NCI-H748 treated with DMSO at 0.1 percent for 48 hours (cell line): ENCODE results near the gene YEATS2.
"Not testable (repeated sequence)": the region's sequence is repeated elsewhere in the genome, so short reads cannot be mapped to it uniquely, and the experiment has no call there.

Experiments used
- DNase-seq: peaks from one replicate; lab custom pipeline; 2025; lab: John Stamatoyannopoulos, UW

Gene YEATS2

DNA sequence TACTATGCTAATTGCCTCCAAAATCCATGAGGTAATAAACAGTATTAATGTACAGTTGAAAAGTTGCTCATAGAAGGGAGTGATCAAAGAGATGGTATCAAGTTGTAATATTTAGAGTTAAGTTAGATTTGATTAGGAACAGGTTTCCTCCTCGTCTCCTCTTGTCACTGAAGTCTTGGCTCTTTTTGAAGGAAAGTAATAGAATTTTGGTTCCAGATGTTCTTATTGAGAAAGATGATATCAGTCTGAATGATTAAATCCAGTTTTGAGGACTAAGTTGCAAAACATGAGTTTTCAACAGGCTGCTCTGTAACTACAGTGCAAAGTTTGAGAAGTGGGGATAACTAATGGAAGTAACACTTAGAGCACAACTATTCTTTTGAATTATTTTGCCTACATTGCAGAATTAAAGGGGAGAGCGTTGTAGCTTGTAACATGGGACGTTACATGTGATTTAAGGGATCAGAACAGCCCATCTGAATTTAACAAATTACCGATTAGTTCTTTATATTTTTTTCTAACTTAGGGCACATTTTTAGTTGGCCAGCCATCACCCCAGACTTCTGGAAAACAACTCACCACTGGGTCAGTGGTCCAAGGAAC is 79.5 kb downstream of the YEATS2 start:
- no peak for DNase-seq

- no peak for DNase-seq
These were observed 82.4 kb downstream of the YEATS2 start for GRCh38 chr3:183779896-183780465.

DNA sequence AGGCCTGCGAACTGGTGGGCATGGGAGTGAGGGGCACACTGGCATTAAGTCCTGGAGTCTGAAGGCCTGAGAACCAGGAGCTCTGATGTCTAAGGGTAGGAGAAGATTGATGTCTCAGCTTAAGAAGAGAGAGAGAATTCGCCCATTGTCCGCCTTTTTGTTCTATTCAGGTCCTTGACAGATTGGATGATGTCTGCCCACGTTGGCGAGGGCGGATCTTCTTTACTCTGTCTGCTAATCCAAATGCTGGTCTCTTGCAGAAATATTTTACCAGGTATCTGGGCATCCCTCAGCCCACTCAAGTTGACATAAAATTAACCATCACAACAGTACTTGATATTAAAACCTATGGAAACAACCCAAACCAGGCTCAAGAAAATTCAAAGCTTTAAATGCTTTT is 83.6 kb downstream of the YEATS2 start:
- DNase-seq = no peak

GRCh38 chr3:183782576-183783276 is 85.1 kb downstream of the YEATS2 start:
- no peak for DNase-seq

DNA sequence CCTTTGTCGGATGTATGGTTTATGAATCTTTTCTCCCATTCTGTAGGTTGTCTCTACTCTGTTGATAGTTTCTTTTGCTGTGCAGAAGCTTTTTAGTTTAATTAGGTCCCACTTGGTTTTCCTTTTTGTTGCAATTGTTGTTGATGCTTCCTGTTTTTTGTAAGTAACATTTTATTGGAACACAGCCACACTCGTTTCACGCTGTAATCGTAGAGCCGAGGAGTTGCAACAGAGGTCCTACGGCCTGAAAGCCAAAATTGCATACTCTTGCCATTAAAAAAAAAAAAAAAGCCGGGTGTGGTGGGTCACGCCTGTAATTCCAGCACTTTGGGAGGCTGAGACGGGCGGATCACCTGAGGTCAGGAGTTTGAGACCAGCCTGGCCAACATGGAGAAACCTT is 86.9 kb downstream of the YEATS2 start:
- DNase-seq = not testable (repeated sequence)

- DNase-seq = no peak
These were observed 92.2 kb downstream of the YEATS2 start for GRCh38 chr3:183789826-183790225.

DNA sequence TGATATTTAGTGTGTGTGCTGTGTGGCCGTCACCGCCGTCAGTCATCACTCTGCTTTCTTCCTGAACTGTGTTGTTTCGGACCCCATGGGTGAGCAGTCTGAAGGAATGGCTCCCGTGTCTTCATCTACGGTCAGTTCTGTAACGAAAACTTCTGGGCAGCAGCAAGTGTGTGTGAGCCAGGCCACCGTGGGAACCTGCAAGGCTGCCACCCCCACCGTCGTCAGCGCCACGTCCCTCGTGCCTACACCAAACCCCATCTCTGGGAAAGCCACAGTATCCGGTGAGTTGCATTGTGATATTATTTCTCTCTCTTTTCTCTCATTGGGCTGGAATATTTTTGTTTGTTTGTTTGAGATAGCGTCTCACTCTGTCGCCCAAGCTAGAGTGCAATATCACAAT is 93.1 kb downstream of the YEATS2 start:
- no peak for DNase-seq

DNA sequence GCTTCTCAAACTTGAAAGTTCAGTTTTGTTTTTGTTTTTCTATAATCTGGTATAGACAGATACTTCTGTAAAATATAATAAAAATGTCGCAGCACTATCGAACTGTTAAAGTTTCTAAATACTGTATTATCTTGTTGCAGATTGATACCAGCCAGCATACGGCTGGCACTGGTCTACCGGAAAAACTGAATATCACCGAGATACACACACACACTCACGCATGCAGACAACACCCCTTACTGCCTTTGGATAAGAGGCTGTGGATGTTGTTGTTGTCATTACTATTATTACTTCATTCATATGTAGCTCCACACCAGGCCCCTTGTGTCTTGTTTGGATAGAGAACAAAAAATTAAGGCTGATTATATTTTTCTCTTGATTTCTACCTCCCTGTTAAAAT is 95.4 kb downstream of the YEATS2 start:
- no peak for DNase-seq

GRCh38 chr3:183794452-183794851 is 96.9 kb downstream of the YEATS2 start:
- no peak for DNase-seq

DNA sequence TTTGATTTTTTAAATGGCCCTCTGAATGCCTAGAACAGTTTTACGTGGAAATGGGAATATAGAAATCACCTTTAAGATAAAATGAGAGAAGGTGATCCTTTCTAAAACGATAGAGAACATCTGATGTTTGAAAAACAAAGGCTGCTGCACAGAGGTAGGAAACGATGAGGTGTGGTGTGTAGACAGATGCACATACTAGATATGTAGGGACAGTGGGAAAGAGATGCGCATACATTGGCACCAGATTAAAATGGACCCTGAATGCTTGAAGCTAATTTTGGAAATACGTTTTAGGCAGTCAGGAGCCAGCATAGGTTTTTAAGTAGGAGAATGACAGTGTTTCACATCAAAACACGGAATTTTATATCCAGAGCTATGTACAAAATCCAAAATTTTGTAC is 98.8 kb downstream of the YEATS2 start:
- DNase-seq = no peak

DNA sequence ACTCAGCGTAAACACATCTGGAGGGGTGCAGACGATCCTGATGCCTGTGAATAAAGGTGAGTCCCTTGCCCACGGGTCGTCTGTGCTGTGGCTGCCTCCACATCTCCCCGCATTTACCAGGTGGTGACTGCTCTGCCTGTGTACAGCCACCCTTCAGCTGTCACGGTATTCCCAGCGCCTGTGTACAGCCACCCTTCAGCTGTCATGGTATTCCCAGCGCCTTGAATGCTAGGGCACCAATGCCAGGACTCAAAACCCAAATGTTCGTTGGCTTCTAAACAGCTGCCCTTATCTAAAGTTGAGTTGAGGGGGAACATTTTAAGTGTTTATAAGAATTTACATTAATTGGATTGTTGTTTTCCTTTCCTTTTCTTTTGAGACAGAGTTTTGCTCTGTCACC is 100.4 kb downstream of the YEATS2 start:
- no peak for DNase-seq

DNA sequence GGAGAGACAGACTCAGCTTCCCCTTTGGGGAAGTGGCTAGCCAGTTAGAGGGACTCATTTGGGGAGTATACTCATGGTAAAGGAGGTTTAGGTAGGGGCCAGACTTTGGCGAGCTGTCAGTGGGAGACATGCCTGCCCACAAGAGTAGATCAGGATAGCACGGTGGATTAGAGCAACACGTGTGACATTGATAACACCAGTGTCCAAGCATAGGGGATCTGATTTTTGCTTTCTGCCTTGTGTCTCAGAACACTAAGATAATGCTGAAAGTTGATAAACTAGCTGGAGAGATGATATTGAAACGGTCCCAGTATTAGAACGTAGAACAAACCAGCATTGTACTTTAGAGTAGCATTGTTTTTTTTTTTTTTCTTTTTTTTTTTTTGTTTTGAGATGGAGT is 101.9 kb downstream of the YEATS2 start:
- DNase-seq = no peak

DNA sequence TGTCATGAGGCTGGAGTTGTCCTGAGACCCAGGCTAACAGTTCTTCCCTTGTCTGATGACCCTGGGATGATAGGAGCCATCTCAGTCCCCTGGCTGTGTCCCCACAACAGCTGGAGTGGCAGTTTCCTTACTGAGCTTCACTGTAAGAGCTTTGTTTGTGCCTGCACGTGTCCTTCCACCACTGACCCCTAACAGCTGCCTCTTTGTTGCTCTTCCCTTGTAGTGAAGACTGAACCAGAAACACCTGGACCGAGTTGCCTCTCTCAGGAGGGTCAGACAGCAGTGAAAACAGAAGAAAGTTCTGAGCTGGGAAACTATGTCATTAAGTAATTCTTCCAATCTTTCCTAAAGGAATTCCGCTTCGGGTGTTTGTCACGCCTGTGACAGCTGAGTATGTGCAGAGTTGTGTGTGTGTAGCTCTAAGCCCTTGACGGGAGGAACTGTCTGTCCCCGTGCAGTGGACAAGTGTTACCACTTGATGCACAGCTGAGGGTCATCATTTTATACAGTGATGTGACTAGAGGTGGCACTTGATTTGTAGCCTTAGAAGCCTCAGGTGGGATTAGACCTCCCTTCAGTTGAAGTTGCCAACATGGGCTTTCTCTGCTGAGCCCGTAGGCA is 102.8 kb downstream of the YEATS2 start:
- no peak for DNase-seq

DNA sequence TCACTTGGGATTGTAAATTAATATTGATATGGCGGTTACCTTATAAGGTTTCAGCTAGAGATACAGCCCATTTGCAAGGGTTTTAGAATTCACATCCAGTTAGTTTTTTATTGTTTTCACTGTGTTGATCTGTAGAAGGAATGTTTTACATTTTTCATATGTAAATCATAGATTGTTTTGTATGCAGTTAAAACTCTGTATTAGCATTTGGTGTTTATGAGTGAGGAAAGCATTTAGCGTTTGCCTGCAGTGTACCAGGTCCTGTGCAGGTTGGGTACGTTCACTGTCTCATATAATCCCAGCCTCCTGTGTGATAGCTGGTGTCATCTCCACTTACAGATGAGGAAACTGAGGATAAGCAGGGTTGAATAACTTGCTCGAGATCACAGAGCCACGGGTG is 104.0 kb downstream of the YEATS2 start:
- no peak for DNase-seq

DNA sequence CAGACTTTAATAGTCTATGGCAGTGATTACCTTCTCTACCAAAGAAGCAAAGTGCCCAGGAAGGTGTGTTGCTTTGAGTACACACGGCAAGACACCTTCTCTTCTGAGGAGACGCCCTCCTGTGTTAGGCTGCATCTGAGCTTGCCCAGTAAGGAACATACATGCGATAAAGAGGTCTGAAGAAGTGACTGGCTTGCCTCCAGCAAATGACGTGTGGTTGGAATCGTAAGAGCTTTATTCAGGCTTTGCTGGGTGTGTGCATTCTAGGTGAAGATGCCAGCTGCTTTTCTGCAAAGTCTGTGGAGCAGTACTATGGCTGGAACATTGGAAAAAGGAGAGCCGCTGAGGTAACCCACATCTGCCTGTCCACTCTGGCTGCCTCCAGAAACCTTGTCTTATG is 105.4 kb downstream of the YEATS2 start:
- DNase-seq = no peak

GRCh38 chr3:183807209-183807728 is 109.7 kb downstream of the YEATS2 start:
- peak; percentile 84 for DNase-seq

DNA sequence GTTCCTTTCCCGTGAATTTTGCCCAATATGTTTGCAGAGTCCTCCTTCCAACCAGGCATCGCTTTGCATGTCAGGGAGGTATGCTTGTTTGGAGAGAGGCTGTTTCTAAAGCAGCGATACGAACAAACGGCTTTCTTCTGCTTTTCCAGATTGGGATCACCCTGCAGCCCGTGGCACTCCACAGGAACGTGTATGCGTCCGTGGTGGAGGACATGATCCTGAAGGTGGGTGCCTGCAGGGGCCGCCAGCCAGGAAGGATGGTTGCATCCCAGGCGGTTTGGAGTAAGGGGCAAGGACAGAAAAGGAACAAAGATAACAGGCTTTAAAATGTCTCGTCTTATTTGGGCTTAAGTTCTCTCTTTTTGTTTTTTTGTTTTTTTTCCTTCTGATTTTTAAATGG is 110.3 kb downstream of the YEATS2 start:
- no peak for DNase-seq

- no peak for DNase-seq
These were observed 110.8 kb downstream of the YEATS2 start for GRCh38 chr3:183808355-183808754.

DNA sequence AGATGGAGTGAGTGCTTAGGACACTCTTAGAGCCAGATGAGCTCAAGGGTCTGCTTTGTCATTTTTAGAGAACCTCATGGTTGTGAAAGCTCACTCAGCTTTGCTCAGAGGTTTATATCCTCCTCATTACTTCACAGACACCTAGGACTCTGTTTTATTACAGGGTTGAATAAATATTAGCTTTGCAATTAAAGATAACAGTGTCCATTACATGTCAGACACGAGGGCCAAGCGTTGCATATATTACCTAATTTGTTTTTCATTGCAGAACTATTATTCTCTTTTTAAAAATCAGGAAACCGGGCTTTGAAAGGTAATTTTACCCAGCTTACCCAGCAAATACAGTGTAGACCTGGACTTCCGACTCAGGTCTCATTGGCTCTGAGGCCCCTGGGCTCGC is 111.7 kb downstream of the YEATS2 start:
- peak; percentile 92 for DNase-seq

DNA sequence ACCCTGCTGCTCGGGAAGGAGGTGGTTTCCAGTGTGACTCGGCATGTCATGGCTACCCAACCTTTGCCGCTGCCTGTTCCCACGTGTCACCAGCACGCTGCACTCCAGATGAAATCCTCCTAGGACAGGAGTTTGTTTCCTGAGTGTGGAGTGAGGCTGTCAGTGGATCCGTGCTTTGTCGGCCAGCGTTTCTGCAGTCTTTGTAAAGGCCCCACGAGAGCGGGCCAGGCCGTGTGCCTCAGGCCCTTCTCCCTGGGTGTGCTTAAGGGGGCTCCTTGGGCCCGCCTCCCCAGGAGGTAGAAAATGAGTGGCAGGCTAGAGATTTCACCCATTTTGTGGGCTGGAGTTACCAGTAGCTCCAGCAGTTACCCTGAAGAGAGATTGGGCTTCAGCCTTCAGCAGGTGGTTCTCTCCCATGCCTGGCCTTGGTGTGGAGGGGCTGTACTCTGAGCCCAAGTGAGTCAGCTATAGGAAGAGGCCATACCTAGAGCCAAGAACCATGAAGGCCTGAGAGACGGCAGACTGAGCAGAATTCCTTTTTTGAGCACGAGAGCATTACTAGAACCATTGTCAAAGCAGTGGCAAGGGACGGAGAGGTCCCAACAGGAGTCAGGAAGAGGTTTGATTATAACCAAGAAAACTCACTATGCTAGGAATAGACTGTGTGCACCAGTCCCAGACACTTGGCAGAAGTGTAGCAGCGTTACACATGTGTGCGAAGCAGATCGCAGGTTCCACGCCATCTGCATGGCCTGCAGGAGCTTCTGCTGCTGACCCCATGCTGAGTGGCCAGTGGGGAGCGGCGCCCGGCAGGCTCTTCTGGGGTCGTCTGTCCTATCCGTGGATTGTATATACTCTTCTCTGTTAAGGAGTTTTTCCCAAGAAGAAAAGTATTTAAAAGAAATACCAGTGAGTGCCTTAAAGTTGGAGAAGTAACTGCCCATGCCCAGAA is 113.3 kb downstream of the YEATS2 start:
- no peak for DNase-seq

GRCh38 chr3:183811638-183812037 is 114.0 kb downstream of the YEATS2 start:
- DNase-seq = no peak
